Measurements from ENCODE around the gene PPP2R2B.

PPP2R2B gene

GRCh38 chr5:146761811-146762210 lies 116.7 kb downstream of the PPP2R2B start:
- no peak overlapping the region for H3K4me3 ChIP-seq (ENCODE audit: low read depth, low read length)
- no peak overlapping the region for H3K9ac ChIP-seq
- no peaks in the 10 kb centered on the region for H3K36me3 ChIP-seq (ENCODE audit: control insufficient read depth, insufficient read depth, low read length)
- no peaks in the 10 kb centered on the region for H3K27me3 ChIP-seq (ENCODE audit: control insufficient read depth, insufficient read depth, low read length)
- TF ChIP-seq CTCF (IDR thresholded peaks at IDR 0.05): no peak
- H3K4me1 ChIP-seq: no peaks in the 10 kb centered on the region
- no peak overlapping the region for H3K27ac ChIP-seq
- no peak overlapping the region for H2AFZ ChIP-seq
- no peak overlapping the region for H3K4me2 ChIP-seq (ENCODE audit: low read length)
- H3K79me2 ChIP-seq: no peaks in the 10 kb centered on the region
- no peaks in the 10 kb centered on the region for H3K9me3 ChIP-seq (ENCODE audit: control insufficient read depth, low read length)

GRCh38 chr5:146758938-146759337 lies 119.6 kb downstream of the PPP2R2B start:
- Histone ChIP-seq H3K27ac (no peak overlapping the region), H3K36me3 (ENCODE audit: control insufficient read depth, insufficient read depth, low read length) (no peaks in the 10 kb centered on the region), H3K4me2 (ENCODE audit: low read length) (no peak overlapping the region), H3K4me1 (no peaks in the 10 kb centered on the region), H3K79me2 (no peaks in the 10 kb centered on the region), H3K9ac (no peak overlapping the region), H2AFZ (no peak overlapping the region), H3K4me3 (ENCODE audit: low read depth, low read length) (no peak overlapping the region), H3K9me3 (ENCODE audit: control insufficient read depth, low read length) (no peaks in the 10 kb centered on the region), H3K27me3 (ENCODE audit: control insufficient read depth, insufficient read depth, low read length) (no peaks in the 10 kb centered on the region)
- TF ChIP-seq CTCF (IDR thresholded peaks at IDR 0.05): no peak

- H3K4me1 ChIP-seq: no peaks in the 10 kb centered on the region
- no peak overlapping the region for H3K9ac ChIP-seq
- no peak overlapping the region for H3K4me3 ChIP-seq (ENCODE audit: low read depth, low read length)
- no peak overlapping the region for H2AFZ ChIP-seq
- H3K4me2 ChIP-seq (ENCODE audit: low read length): no peak overlapping the region
- H3K36me3 ChIP-seq (ENCODE audit: control insufficient read depth, insufficient read depth, low read length): no peaks in the 10 kb centered on the region
- no peaks in the 10 kb centered on the region for H3K27me3 ChIP-seq (ENCODE audit: control insufficient read depth, insufficient read depth, low read length)
- H3K79me2 ChIP-seq: no peaks in the 10 kb centered on the region
- no peaks in the 10 kb centered on the region for H3K9me3 ChIP-seq (ENCODE audit: control insufficient read depth, low read length)
- no peak overlapping the region for H3K27ac ChIP-seq
- TF ChIP-seq CTCF (IDR thresholded peaks at IDR 0.05): no peak
Measured at GRCh38 chr5:146758076-146758475, 120.5 kb downstream of the PPP2R2B start.

GRCh38 chr5:146756546-146756945 lies 122.0 kb downstream of the PPP2R2B start:
- Histone ChIP-seq H3K9me3 (ENCODE audit: control insufficient read depth, low read length) (no peaks in the 10 kb centered on the region), H3K27me3 (ENCODE audit: control insufficient read depth, insufficient read depth, low read length) (no peaks in the 10 kb centered on the region), H3K4me1 (no peaks in the 10 kb centered on the region), H3K9ac (no peak overlapping the region), H3K36me3 (ENCODE audit: control insufficient read depth, insufficient read depth, low read length) (no peaks in the 10 kb centered on the region), H3K4me3 (ENCODE audit: low read depth, low read length) (no peak overlapping the region), H2AFZ (no peak overlapping the region), H3K27ac (no peak overlapping the region), H3K79me2 (no peaks in the 10 kb centered on the region), H3K4me2 (ENCODE audit: low read length) (no peak overlapping the region)
- no peak for TF ChIP-seq CTCF (IDR thresholded peaks at IDR 0.05)

- no peaks in the 10 kb centered on the region for H3K79me2 ChIP-seq
- no peak overlapping the region for H3K9ac ChIP-seq
- no peaks in the 10 kb centered on the region for H3K4me1 ChIP-seq
- no peak overlapping the region for H3K4me2 ChIP-seq (ENCODE audit: low read length)
- H3K36me3 ChIP-seq (ENCODE audit: control insufficient read depth, insufficient read depth, low read length): no peaks in the 10 kb centered on the region
- no peaks in the 10 kb centered on the region for H3K27me3 ChIP-seq (ENCODE audit: control insufficient read depth, insufficient read depth, low read length)
- no peak overlapping the region for H2AFZ ChIP-seq
- no peaks in the 10 kb centered on the region for H3K9me3 ChIP-seq (ENCODE audit: control insufficient read depth, low read length)
- no peak overlapping the region for H3K27ac ChIP-seq
- no peak for TF ChIP-seq CTCF (IDR thresholded peaks at IDR 0.05)
- no peak overlapping the region for H3K4me3 ChIP-seq (ENCODE audit: low read depth, low read length)
Measured at GRCh38 chr5:146755793-146756192, 122.8 kb downstream of the PPP2R2B start.

Data from parathyroid adenoma (tissue), 2 donors.